Measurements from ENCODE around the gene MPZL3.

The MPZL3 gene

DNA sequence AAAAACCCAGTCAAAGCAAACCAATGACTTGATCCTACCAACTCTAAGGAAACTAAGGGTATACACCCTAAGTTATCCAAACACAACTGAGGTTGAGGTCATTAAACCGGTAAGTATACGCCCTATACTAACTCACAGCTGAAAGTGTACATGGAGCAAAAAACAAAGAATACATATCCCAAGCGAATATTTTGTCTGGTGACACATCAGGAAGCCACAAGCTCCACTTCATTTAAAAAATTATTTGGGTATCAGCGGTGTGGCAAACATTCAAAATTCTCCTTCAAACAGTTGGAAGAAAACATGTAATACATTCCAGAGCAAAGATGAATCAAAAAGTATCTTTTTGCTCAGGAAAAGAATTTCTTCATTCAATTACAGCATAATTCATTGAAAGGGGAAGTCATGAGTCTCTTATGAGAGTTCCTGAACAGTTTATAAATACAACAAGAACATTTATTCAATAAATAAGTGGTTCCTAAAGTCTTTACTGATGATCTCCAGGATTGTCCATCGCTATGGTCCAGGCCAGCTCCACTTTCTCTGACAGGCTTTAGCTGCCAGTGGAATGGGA lies 22.8 kb downstream of the MPZL3 start:
- TF ChIP-seq EZH2 (IDR thresholded peaks at IDR 0.05; ENCODE audit: borderline replicate concordance, low read depth, low read length, severe bottlenecking): no peak
- TF ChIP-seq, protein P1, sequence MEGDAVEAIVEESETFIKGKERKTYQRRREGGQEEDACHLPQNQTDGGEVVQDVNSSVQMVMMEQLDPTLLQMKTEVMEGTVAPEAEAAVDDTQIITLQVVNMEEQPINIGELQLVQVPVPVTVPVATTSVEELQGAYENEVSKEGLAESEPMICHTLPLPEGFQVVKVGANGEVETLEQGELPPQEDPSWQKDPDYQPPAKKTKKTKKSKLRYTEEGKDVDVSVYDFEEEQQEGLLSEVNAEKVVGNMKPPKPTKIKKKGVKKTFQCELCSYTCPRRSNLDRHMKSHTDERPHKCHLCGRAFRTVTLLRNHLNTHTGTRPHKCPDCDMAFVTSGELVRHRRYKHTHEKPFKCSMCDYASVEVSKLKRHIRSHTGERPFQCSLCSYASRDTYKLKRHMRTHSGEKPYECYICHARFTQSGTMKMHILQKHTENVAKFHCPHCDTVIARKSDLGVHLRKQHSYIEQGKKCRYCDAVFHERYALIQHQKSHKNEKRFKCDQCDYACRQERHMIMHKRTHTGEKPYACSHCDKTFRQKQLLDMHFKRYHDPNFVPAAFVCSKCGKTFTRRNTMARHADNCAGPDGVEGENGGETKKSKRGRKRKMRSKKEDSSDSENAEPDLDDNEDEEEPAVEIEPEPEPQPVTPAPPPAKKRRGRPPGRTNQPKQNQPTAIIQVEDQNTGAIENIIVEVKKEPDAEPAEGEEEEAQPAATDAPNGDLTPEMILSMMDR (IDR thresholded peaks at IDR 0.05; ENCODE audit: borderline replicate concordance, extremely low read depth, low read length, poor library complexity, severe bottlenecking): no peak
- ATAC-seq (ENCODE audit: insufficient read depth, low read depth) (no peak), DNase-seq (no peak)
- peaks cover 12% of the 10 kb centered on the region for H3K4me1 ChIP-seq (ENCODE audit: insufficient read depth, low read length)
- H3K4me3 ChIP-seq (ENCODE audit: low read depth in 1 of 2, low read length in 2 of 2): no peak overlapping the region
- H3K27me3 ChIP-seq (ENCODE audit: insufficient read depth, low read length, poor library complexity): no peaks in the 10 kb centered on the region
- no peak overlapping the region for H2AFZ ChIP-seq (ENCODE audit: low read depth, low read length)
- H3K9ac ChIP-seq (ENCODE audit: low read depth, low read length): no peak overlapping the region
- H3K36me3 ChIP-seq (ENCODE audit: insufficient read depth, low read length): no peaks in the 10 kb centered on the region
- no peaks in the 10 kb centered on the region for H3K79me2 ChIP-seq (ENCODE audit: insufficient read depth, low read length)
- H3K9me3 ChIP-seq (ENCODE audit: insufficient read depth, low read length, severe bottlenecking): no peaks in the 10 kb centered on the region
- H4K20me1 ChIP-seq (ENCODE audit: insufficient read depth, low read length): no peaks in the 10 kb centered on the region
- H3K27ac ChIP-seq (ENCODE audit: low read length): no peak overlapping the region
- H3K4me2 ChIP-seq (ENCODE audit: insufficient read depth, low read length): no peak overlapping the region

DNA sequence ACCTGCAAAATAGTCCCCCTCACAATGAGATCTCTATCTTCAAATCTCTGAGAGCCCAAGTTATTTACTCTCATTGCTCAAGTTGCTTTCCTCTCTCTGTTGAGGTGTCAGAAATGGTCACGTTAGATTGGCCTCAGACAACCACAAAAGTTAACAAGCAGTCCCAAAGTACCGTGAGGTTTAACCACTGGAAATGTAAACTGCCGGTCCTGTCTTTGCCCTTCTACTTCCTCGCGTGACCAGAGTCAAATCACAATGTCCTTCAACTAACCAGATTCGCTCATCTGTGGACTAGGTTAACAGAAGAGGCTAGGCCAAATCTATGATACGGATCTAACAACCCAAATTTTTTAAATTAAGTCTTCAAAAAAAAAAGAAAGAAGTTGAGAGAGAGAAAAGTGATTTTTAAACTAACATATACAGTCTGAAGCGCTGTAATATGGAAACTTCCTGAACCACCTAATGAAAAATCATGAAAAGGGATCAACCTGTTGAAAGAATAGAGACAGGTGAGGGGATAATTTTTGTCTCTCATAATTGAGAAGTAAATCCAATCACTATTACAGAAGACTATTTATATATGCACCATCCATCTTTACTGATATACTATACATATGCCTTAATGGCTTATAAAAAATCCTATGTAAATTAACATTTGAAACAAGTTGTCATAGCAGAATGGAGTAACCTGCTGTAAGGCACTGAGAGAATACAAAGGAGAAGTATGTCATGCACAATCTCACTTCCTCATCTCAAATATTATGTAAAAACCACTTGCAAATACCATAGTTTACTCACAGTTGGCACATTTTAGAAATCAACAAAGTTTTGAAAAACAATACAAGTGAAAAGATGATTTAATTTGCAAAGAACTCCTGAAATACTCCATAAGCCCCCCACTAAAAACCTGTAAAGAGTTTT lies 24.0 kb downstream of the MPZL3 start:
- Histone ChIP-seq H4K20me1 (ENCODE audit: insufficient read depth, low read length) (no peaks in the 10 kb centered on the region), H3K27ac (ENCODE audit: low read length) (no peak overlapping the region), H3K9ac (ENCODE audit: low read depth, low read length) (no peak overlapping the region), H2AFZ (ENCODE audit: low read depth, low read length) (no peak overlapping the region), H3K9me3 (ENCODE audit: insufficient read depth, low read length, severe bottlenecking) (no peaks in the 10 kb centered on the region), H3K36me3 (ENCODE audit: insufficient read depth, low read length) (no peaks in the 10 kb centered on the region), H3K79me2 (ENCODE audit: insufficient read depth, low read length) (no peaks in the 10 kb centered on the region), H3K27me3 (ENCODE audit: insufficient read depth, low read length, poor library complexity) (no peaks in the 10 kb centered on the region), H3K4me1 (ENCODE audit: insufficient read depth, low read length) (peaks cover 25% of the 10 kb centered on the region), H3K4me2 (ENCODE audit: insufficient read depth, low read length) (no peak overlapping the region), H3K4me3 (ENCODE audit: low read depth in 1 of 2, low read length in 2 of 2) (no peak overlapping the region)
- DNase-seq (no peak), ATAC-seq (ENCODE audit: insufficient read depth, low read depth) (no peak)
- TF ChIP-seq, protein P1 (IDR thresholded peaks at IDR 0.05; ENCODE audit: borderline replicate concordance, extremely low read depth, low read length, poor library complexity, severe bottlenecking): no peak

DNA sequence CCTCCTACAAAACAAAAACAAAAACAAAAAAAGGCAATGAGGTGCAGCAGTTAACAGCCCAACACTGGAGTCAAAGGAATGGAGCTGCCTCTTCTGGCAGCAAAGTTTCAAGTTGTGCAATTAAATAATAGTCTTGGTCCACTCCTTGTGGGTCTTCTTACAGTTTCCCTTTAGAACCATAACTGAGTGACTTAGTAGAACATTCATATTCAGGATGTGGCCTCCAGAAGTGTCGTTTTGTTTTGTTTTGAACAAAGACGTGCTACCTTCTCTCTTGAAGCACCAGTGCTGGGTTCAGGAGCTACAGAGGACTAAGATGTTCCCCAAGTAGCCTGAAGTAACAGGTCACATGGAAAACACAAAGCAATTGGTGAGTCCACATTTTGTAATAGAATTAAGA lies 25.4 kb downstream of the MPZL3 start:
- no peaks in the 10 kb centered on the region for H3K36me3 ChIP-seq (ENCODE audit: insufficient read depth, low read length)
- H3K9ac ChIP-seq (ENCODE audit: low read depth, low read length): no peak overlapping the region
- H4K20me1 ChIP-seq (ENCODE audit: insufficient read depth, low read length): no peaks in the 10 kb centered on the region
- no peaks in the 10 kb centered on the region for H3K9me3 ChIP-seq (ENCODE audit: insufficient read depth, low read length, severe bottlenecking)
- H3K27ac ChIP-seq (ENCODE audit: low read length): no peak overlapping the region
- DNase-seq (no peak), ATAC-seq (ENCODE audit: insufficient read depth, low read depth) (no peak)
- H3K27me3 ChIP-seq (ENCODE audit: insufficient read depth, low read length, poor library complexity): no peaks in the 10 kb centered on the region
- no peaks in the 10 kb centered on the region for H3K79me2 ChIP-seq (ENCODE audit: insufficient read depth, low read length)
- no peak overlapping the region for H2AFZ ChIP-seq (ENCODE audit: low read depth, low read length)
- no peak overlapping the region for H3K4me3 ChIP-seq (ENCODE audit: low read depth in 1 of 2, low read length in 2 of 2)
- H3K4me2 ChIP-seq (ENCODE audit: insufficient read depth, low read length): no peak overlapping the region
- peaks cover 26% of the 10 kb centered on the region for H3K4me1 ChIP-seq (ENCODE audit: insufficient read depth, low read length)
- TF ChIP-seq EZH2 (IDR thresholded peaks at IDR 0.05; ENCODE audit: borderline replicate concordance, low read depth, low read length, severe bottlenecking): no peak
- TF ChIP-seq, protein P1 (IDR thresholded peaks at IDR 0.05; ENCODE audit: borderline replicate concordance, extremely low read depth, low read length, poor library complexity, severe bottlenecking): no peak

Measured in DND-41 (cell line).